Fibroblast of skin of scalp (primary cell): Measurements from ENCODE around the gene RIPOR3.
"Not testable (repeated sequence)": the region's sequence is repeated elsewhere in the genome, so short reads cannot be mapped to it uniquely, and the experiment has no call there.

ENCODE experiments used
- DNase-seq: peaks from one replicate; pipeline ENCODE4 v3.0.0-alpha.2; 2013

RIPOR3 gene

GRCh38 chr20:50655311-50655880 is 35.9 kb downstream of the RIPOR3 start:
- DNase-seq = peak; percentile 81

- DNase-seq = peak; percentile 52
These were observed 36.4 kb downstream of the RIPOR3 start for GRCh38 chr20:50654904-50655303.

DNA sequence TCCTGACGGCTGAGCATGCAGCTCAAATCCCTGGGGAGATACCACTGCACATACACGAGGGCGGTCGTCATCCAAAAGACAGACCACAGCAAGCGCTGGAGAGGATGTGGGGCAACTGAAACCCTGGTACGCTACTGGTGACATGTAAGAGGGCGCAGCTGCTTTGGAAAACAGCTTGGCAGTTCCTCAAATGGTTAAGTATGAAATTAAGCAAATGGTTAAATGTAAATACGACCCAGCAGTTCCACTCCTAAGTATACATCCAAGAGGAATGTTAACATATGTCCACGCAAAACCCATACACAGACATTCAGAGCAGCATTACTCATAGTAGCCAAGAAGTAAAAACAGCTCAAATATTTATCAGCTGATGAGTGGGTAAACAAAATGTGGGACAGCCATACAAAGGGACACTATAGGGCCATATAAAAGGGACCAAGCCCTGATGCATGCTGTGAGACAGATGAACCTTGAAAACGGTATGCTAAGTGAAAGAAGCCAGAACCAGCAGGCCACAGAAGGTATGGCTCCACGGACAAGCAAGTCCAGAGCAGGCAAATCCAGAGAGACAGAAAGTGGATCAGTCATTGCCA is 38.5 kb downstream of the RIPOR3 start:
- DNase-seq = peak; percentile 70

DNA sequence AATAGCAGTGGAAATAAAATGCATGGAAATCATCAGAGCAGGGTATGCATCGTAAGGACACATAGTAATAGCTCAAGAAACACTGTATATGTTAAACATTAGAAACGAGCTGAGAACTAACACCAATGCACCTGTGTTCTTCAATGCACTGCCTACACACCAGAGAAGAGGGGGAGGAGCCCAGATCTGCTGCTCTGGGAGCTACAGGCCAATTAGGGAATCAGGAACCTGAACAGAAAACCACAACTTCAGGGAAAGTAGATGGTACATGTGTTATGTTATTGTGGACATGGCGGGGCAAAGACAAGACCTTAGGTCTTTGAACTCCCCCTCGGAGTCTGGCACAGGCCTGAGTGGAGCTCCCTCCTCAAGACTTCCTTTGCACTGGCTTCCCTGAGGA is 39.7 kb downstream of the RIPOR3 start:
- DNase-seq = no peak

DNA sequence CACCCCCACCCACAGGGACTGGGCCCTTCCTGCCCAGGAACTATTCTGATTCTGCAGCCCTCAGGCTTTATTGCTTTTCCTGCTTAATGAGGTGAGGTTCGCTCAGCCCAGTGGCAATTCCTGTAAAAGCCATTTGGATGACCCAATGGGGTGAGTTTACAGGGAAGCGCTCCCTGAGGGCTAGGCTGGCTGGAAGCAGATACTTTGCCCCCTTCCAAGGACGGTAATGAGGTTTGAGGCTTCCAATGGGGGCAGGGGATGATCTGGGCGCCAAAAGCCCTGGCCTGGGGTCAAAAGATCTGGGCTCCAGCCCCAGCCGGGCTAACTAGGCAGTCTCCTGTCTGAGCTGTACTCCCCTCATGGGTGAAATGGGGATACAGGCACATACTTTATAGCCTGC is 41.8 kb downstream of the RIPOR3 start:
- no peak for DNase-seq

DNA sequence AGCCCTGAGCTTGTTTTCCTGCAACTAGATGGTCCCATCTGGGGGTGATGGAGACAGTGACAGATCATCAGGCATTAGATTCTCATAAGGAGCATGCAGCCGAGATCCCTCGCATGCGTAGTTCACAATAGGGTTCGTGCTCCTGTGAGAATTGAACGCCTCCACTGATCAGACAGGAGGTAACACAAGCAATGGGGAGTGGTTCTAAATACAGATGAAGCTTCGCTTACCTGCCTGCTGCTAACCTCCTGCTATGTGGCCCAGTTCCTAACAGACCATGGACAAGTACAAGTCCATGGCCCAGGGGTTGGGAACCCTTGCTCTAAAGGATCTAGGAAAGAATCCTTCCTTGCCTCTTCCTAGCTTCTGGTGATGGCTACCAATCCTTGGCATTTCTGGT is 42.7 kb downstream of the RIPOR3 start:
- DNase-seq = no peak

DNA sequence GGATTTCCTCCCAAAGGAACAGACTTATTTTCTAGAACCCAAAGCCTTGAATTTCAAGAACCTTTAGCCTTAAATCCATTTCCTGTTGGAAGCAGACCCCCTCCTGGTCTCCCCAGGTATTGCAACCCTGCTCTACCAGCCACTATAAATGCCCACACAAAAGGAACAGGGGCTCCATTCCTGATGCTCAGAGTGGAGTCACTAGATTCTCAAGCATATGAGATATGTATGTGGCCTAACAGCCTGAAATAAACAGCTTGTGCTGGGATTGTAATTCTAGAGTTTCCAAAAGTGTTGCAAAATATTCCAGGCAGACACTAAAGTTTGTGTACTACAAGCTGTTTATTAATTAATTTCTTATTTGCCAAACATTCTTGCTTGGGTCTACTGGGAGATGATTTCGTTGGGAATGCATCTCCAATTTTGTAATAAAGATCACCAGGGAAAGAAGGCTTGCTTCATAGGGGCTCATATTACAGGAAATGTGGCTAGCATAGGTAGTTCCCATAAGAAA is 44.8 kb downstream of the RIPOR3 start:
- DNase-seq = peak; percentile 43

DNA sequence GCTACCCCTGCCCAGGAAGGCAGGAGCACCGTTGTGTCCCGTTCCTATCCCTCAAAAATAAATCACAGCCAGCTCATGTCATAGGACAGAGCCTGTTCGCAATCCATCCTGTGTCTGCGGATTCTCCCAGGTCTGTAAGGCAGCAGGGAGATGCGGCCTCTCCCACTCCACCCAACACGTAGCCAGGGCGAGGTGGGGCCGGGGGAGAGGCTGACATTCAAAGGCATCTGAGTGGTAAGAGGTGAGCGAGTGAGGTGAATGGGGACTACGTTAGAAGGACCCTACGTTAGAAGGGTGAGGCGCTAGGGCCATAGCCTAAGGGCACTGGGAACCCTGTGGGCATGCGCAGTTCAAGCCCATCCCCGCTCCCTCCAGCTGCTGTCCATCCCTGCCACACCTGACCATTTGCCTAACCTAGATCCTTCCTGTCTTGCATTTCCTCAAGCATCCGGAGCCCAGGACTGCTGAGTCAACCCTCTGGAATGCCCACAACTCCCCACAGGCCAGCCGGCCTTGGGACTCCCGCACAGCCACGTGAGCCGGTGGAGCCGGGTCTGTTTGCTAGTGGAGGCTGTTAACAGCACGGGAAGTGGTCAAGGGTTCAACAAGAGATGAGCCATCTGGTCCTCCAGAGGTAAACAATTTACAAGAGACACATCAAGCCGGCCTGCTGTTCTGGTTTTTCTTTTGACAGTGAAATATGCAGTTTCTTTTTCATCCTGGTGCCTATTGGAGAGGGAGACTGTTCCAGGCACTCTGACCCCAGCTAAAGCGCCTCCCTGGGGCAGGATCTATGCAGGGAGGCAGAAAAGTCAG is 45.9 kb downstream of the RIPOR3 start:
- DNase-seq = peak; percentile 89

DNA sequence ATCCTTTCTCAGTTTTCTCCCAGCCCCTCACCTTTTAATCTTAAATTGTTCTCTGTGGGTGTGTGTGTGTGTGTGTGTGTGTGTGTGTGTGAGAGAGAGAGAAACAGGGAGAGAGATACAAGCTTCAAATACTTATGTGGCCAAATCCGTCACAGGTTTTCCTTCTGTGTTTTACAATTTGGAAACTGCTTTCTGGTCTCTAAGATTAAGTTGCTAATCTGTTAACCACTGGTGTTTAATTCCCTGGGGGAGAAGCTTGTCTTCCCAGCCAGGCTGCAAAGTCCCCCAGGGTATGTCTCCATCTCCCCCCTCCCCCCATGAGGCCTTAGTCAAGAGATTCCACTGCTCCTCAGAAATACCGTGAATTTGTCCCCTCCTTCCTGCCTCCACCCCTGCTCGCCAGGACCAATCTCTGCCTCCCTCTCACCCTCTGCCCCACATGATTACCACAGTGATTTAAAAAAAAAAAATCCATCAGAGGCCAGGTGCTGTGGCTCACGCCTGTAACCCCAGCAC is 49.0 kb downstream of the RIPOR3 start:
- peak; percentile 67 for DNase-seq

DNA sequence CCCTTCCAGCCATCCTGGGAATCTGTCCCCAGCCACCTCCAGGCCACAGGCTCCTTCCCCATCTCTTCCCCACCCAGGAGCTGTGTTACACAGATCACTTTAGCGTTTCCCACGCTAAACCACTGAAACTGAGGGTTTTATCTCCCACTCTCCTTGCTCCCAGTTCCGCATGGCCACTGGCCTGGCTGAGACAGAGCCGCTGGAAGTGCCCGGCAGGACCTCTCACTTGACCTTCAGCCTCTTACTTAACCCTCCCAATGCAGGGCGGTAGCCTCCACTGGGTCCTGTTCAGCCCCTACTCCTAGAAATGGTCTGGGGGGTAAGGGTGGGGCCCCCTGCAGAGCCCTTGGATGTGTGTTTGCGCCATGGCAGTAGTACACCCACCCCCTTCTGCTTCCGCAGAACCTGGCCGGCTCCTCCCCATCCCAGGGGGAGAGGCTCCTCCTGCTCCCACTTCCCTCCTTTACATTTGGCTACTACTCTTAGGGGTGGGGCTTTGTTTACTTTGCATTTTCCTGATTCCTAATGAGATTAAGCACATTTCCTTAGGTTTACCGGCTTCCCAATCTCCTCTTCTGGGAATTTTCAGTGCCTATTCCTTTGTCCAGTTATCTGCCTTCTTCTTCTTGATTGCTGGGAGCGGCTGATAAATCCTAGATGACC is 49.6 kb downstream of the RIPOR3 start:
- not testable (repeated sequence) for DNase-seq

DNA sequence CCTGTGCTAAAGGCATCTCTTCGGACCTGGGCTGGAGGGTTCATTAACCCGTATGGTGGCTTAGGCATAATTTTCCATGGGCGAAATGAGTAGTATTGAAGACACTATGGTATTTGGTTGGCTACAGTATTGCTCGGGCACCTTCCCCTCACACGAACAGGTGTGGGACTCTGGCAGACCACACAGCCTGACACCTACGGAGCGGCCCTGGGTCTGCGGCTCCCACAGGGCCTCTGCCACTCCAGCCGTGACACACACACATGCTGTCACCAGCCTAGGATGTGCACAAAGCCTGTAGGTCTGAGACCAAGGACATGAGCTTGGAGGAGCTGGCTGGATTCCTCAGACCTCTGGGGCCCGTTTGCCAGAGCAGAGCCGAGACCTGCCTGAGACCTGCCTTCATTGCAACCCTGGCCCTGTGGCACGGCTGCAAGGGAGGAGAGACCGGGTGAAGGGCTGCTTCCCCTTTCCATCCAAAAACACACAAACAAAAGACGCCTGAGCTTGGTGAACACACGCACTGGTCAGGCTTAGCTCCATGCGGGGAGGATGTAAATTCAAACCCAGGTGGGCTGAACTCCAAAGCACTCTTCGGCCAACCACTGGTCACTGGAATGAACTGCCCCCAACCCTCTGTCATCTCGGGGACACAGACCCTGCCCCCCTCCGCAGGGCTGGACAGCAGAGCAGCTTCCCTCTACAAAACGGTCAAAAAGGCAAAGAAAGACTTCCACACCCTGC is 51.2 kb downstream of the RIPOR3 start:
- DNase-seq = not testable (repeated sequence)

GRCh38 chr20:50638015-50638847 is 53.1 kb downstream of the RIPOR3 start:
- DNase-seq = peak; percentile 65

GRCh38 chr20:50636601-50637540 is 54.5 kb downstream of the RIPOR3 start:
- no peak for DNase-seq

DNA sequence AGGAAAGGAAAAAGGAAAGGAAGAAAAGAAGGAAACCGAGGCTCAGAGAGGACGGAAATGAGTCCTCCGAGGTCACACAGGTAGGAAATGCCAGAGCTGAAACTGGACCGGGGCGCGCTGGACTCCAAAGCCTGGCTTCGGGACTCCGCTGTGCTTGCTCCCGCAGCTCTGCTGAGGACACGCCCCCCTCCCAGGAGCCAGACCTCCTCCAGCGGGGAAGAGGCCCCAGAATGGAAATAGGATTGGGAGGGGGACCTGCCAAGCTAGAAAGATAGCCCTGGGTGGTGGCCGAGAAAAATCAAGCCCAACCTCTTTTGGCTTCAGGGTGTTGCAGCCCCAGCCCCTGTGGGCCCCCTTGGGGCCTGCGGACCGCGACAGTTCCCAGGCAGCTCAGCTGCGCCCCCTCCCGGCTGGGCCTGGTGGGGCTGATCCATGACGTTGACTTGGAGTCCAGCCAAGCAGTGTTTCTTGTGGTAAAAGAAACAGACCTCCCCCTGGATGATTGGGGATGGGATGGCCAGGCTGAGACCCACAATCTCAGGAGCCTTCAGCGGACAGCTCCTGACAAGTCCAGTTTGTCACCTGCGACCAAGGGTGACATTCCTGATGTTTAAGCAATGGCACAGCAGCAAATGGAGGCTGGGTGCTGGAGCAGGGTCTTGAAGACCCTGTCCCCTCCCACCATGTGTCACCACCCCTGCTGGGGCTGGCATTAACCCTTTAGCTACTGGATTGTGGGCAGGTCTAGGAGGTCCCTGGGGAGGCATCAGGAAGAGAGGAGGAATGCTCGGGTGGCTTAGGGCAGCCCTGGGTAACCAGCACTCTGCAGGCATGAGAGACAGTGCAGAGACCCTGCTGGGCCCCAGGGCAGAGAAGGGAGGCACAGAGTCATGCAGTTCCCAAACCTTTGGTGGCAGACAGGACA is 55.4 kb downstream of the RIPOR3 start:
- peak; percentile 56 for DNase-seq

DNA sequence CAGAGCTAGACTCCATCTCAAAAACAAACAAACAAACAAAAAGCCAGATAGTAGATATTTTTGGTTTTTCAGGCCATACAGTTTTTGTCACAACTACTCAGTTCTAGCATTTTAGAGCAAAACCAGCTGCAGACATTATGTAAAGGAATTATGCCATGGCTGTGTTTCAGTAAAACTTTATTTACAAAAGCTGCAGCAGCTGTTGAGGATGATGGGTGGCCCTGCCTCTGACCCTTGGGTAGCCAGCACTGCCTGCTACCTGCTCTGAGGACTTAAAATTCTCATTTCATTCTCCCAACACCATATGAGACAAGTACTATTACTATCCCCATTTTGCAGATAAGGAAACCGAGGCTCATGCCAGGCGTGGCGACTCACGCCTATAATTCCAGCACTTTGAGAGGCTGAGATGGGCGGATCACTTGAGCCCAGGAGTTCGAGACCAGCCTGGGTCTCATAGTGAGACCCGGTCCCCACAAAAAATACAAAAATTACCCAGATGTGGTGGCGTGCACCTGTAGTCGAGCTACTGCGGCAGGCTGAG is 56.3 kb downstream of the RIPOR3 start:
- no peak for DNase-seq

GRCh38 chr20:50634191-50634590 is 57.2 kb downstream of the RIPOR3 start:
- no peak for DNase-seq

DNA sequence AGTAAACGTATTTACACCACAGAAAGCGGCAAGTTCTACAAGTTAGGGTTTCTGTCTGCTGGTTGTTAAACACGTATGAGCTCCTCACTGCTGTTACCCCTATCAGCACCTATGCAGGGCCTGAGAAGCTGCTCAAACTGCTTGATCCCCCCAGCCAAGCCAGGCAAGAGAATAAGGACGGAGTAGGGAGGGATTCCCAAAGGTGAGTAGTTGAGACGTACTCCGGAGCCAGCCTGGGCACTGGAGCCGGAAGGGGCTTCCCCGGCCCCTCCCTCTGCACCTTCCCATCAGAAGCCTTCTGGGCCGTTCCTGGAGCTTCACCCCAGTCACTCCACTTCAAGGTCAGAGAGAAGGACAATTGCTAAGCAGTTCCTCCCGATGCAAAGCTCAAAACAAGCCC is 58.0 kb downstream of the RIPOR3 start:
- DNase-seq = no peak

- DNase-seq = no peak
These were observed 58.6 kb downstream of the RIPOR3 start for GRCh38 chr20:50632701-50633100.

DNA sequence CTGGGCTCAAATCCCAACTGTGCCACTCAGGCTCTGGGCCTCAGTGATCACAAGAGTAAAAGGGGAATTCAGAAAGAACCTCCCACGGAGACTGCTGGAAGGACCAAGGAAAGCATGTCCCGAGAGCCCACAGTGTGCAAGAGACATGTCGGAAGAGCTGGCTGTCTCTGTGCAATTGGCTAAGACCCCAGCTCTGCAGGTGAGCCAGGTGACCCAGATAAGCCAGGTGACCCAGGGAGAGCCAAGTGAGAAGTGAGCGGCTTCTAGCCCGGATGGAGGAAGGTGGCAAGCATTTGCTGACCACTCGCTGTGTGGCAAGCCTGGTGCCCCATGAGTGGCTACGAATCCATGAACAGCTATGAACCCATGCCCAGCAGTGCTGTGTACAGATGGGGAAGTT is 59.1 kb downstream of the RIPOR3 start:
- no peak for DNase-seq
